Gastrocnemius medialis (tissue), 4 donors: ENCODE measurements around the gene GGA1.

Experiments
- CTCF ChIP-seq, 5 experiments: fragments of 450-650 bp in 3 of 5; fragments of 200-600 bp in 2 of 5; sonication (generic) in 2 of 5; IDR thresholded peaks in 4 of 5; conservative IDR thresholded peaks in 1 of 5; 1 replicate in 4 of 5; 2 replicates in 1 of 5; pipeline ENCODE4 v1.5.1; 2016 to 2019; ENCODE audit warnings: antibody characterized with exemption in 5 of 5, mild to moderate bottlenecking in 3 of 5, moderate library complexity in 3 of 5
- POLR2A ChIP-seq, 2 donors: fragments of 450-650 bp; IDR thresholded peaks; one replicate each; pipeline ENCODE4 v1.6.1; 2017; ENCODE audit warnings: antibody characterized with exemption in 2 of 2, mild to moderate bottlenecking in 2 of 2, moderate library complexity in 2 of 2

- TF ChIP-seq CTCF (IDR thresholded peaks at IDR 0.05 in 4 of 5, conservative IDR thresholded peaks at IDR 0.05 in 1 of 5) = no peak
- TF ChIP-seq POLR2A (IDR thresholded peaks at IDR 0.05) = no peak
These were observed 7.5 kb upstream of the GGA1 start for GRCh38 chr22:37601203-37601539.
